ENCODE measurements around the gene THOC2. TPM values are rescaled to one million over a fixed set of nuclear protein-coding genes. Genes with fewer than 3 reads are reported as not detected.
"Not testable (repeated sequence)": the region's sequence is repeated elsewhere in the genome, so short reads cannot be mapped to it uniquely, and the experiment has no call there.

Gene THOC2, protein sequence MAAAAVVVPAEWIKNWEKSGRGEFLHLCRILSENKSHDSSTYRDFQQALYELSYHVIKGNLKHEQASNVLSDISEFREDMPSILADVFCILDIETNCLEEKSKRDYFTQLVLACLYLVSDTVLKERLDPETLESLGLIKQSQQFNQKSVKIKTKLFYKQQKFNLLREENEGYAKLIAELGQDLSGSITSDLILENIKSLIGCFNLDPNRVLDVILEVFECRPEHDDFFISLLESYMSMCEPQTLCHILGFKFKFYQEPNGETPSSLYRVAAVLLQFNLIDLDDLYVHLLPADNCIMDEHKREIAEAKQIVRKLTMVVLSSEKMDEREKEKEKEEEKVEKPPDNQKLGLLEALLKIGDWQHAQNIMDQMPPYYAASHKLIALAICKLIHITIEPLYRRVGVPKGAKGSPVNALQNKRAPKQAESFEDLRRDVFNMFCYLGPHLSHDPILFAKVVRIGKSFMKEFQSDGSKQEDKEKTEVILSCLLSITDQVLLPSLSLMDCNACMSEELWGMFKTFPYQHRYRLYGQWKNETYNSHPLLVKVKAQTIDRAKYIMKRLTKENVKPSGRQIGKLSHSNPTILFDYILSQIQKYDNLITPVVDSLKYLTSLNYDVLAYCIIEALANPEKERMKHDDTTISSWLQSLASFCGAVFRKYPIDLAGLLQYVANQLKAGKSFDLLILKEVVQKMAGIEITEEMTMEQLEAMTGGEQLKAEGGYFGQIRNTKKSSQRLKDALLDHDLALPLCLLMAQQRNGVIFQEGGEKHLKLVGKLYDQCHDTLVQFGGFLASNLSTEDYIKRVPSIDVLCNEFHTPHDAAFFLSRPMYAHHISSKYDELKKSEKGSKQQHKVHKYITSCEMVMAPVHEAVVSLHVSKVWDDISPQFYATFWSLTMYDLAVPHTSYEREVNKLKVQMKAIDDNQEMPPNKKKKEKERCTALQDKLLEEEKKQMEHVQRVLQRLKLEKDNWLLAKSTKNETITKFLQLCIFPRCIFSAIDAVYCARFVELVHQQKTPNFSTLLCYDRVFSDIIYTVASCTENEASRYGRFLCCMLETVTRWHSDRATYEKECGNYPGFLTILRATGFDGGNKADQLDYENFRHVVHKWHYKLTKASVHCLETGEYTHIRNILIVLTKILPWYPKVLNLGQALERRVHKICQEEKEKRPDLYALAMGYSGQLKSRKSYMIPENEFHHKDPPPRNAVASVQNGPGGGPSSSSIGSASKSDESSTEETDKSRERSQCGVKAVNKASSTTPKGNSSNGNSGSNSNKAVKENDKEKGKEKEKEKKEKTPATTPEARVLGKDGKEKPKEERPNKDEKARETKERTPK (N-terminal part only)
- total RNA-seq (100 to 1,000 TPM in 1 of 2 donors, 10 to 100 TPM in 1; 80.5 to 103 TPM), polyA plus RNA-seq (ENCODE audit: insufficient read depth, low read depth, low replicate concordance) (14.4 TPM)
- long read RNA-seq, donor 1, transcript THOC2-211 (3 exons, 689 nt): major isoform, 10 of 33 reads
- long read RNA-seq, donor 1, partial matches to known transcripts: 20 of 33 reads
- long read RNA-seq, donor 1, other reads (novel, unspliced or antisense): 0 of 33 reads
- long read RNA-seq, donor 2, partial matches to known transcripts: 0 of 10 reads
- long read RNA-seq, donor 2, other reads (novel, unspliced or antisense): 0 of 10 reads

DNA sequence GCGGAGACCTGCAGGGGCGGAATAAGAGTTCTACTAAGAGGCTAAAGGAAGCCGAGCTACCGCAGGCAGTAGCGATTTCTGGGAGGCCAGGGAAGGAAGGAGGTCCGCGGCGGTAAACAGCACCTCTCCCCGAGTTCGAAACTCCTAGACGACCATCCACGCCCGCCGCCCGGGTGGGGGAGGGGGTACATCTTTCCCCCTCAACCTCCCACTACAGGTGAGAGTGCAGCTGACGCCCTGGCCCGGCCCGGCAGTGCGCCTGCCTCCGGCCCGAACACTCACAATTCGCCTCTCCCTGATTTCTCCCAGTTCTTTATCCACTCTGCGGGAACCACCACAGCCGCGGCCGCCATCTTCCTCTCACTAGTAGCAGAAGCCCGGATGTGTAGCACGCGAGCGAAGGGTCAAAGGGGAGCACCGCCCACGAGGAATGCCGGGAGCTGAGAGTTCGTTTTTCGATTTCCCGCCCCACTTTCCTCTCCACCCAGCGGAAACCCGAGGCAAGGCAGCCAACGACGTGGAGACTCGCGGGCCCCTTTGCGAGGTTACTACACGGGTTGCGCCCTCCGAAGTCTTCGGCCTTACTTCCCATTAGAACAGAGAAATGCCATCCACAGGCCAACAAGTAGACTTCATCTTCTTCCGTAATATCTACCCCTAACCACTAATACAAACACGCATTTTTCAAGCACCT is at the start of gene THOC2:
Gene THOC2 (minus strand): TSS at position 383 of the 694 bp plus-strand sequence. CDS start 30 bp downstream, at position 353.
- Histone ChIP-seq H3K27ac (peak within 1 kb of the TSS; percentile 85 to 88), H3K9me3 (no peaks in the 10 kb centered on the region), H3K36me3 (ENCODE audit: low read depth, missing control alignments) (no peaks in the 10 kb centered on the region), H3K4me3 (peak within 1 kb of the TSS; percentile 63 to 79), H3K4me1 (no peaks in the 10 kb centered on the region), H3K27me3 (no peaks in the 10 kb centered on the region)
- peak; percentile 89 for DNase-seq
- TF ChIP-seq, protein P1, sequence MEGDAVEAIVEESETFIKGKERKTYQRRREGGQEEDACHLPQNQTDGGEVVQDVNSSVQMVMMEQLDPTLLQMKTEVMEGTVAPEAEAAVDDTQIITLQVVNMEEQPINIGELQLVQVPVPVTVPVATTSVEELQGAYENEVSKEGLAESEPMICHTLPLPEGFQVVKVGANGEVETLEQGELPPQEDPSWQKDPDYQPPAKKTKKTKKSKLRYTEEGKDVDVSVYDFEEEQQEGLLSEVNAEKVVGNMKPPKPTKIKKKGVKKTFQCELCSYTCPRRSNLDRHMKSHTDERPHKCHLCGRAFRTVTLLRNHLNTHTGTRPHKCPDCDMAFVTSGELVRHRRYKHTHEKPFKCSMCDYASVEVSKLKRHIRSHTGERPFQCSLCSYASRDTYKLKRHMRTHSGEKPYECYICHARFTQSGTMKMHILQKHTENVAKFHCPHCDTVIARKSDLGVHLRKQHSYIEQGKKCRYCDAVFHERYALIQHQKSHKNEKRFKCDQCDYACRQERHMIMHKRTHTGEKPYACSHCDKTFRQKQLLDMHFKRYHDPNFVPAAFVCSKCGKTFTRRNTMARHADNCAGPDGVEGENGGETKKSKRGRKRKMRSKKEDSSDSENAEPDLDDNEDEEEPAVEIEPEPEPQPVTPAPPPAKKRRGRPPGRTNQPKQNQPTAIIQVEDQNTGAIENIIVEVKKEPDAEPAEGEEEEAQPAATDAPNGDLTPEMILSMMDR (IDR thresholded peaks at IDR 0.05): peak in 2 of 3 experiments; percentile 23 to 38
- TF ChIP-seq POLR2A (IDR thresholded peaks at IDR 0.05): no peak
- 0% methylated on average over 7 to 23 of the region's 49 CpGs for WGBS, 2 donors
- intact Hi-C loops (cut with DNase I; ENCODE audit: low total_unique reads): no loop called here

DNA sequence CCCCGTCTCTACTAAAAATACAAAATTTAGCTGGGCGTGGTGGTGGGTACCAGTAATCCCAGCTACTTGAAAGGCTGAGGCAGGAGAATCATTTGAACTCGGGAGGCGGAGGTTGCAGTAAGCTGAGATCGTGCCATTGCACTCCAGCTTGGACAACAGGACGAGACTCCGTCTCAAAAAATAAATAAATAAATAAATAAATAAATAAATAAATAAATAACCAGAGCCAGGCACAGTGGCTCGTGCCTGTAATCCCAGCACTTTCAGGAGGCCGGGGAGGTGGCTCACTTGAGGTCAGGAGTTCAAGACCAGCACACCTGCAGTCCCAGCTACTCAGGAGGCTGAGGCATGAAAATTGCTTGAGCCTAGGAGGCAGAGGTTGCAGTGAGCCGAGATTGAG is 48.9 kb upstream of the THOC2 start:
- H3K4me1 ChIP-seq; H3K36me3 ChIP-seq (ENCODE audit: low read depth, missing control alignments); intact Hi-C loops (cut with DNase I; ENCODE audit: low total_unique reads); DNase-seq; H3K27me3 ChIP-seq; H3K4me3 ChIP-seq; H3K9me3 ChIP-seq; H3K27ac ChIP-seq: not testable (repeated sequence)
- 95 to 99% methylated on average over 8 to 10 of the region's 10 CpGs for WGBS, 2 donors

DNA sequence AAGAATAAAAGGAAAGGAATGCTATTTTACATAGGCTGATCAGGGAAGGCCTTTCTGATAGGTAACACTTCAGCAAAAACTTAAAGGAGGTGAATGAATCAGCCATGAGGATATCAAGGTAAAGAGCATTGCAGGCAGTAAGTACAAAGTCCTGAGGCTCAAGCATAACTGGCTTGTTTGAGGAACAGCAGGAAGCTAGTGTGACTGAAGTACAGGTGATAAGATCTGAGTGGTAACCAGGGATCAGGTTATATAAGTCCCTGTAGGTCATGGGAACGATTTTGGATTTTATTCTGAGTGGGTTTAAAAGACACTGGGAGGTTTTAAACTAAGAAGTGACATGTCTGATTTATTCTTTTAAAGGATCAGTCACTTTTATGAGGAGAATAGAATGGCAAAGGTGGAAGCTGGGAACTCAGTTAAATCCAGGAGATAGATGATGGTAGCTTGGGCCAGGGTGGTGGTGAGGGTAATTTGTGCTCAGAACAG is 47.1 kb upstream of the THOC2 start:
- H3K27ac ChIP-seq: no peak overlapping the region
- H3K36me3 ChIP-seq (ENCODE audit: low read depth, missing control alignments): no peaks in the 10 kb centered on the region
- TF ChIP-seq, protein P1 (IDR thresholded peaks at IDR 0.05): no peak
- TF ChIP-seq POLR2A (IDR thresholded peaks at IDR 0.05): no peak
- WGBS, 2 donors: 55 to 69% methylated on average over 1 of the region's 1 CpG
- no peaks in the 10 kb centered on the region for H3K27me3 ChIP-seq
- no peaks in the 10 kb centered on the region for H3K4me1 ChIP-seq
- DNase-seq: no peak
- H3K9me3 ChIP-seq: no peaks in the 10 kb centered on the region
- intact Hi-C loops (cut with DNase I; ENCODE audit: low total_unique reads): no loop called here
- H3K4me3 ChIP-seq: no peak overlapping the region

DNA sequence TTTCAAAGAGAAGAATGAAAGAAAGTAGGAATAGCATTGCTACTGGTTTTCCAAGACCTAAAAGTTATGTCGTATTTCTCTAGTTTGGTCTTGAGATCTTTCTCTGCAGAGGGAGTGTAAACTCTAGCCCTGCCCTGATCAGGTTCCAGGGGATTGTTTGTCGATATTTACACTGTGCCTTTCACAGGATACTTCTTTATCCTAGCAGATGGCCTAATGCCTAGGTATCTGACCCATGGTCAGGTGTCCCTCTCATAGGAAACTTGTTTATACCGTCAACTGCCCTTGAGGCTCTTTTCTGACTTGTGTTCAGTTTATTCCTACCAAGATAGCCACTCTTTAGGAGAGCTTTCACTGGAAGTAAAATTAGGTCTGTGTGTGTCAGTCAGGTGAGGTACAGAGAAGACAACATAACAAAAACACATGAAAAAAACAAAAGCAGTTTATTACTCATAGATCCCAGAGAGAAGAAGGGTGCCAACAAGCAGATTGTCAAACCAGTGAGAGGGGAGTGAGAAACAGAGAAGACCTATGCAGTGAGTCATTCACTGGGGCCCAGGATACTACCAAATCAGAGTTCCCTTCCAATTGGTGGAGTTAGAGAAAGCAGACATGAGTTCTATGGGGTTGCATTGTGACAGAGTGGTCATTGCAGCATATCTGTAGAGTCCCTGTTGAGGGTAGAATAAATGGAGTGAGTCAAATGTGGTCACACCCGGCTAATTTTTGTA is 40.6 kb upstream of the THOC2 start:
- DNase-seq: no peak
- Histone ChIP-seq H3K36me3 (ENCODE audit: low read depth, missing control alignments) (no peaks in the 10 kb centered on the region), H3K27me3 (no peaks in the 10 kb centered on the region), H3K4me1 (no peaks in the 10 kb centered on the region), H3K4me3 (no peak overlapping the region), H3K9me3 (no peaks in the 10 kb centered on the region), H3K27ac (no peak overlapping the region)
- 90 to 100% methylated on average over 1 to 4 of the region's 4 CpGs for WGBS, 2 donors
- intact Hi-C loops (cut with DNase I; ENCODE audit: low total_unique reads): no loop called here
- no peak for TF ChIP-seq POLR2A (IDR thresholded peaks at IDR 0.05)
- TF ChIP-seq, protein P1 (IDR thresholded peaks at IDR 0.05): no peak
